KMS-11 (cell line): Measurements from ENCODE around the gene MICAL2.

ENCODE experiments used
- H2AFZ ChIP-seq: fragments of 200-600 bp; sonication (generic); 2 replicates; pipeline ENCODE4 v1.6.1; 2016; ENCODE audit warnings: antibody characterized with exemption, mixed run types, low read depth
- H3K27ac ChIP-seq: fragments of 200-600 bp; sonication (generic); 2 replicates; pipeline ENCODE4 v1.6.1; 2016; ENCODE audit warnings: mild to moderate bottlenecking, mixed run types
- H3K27me3 ChIP-seq: fragments of 200-600 bp; sonication (generic); 2 replicates; pipeline ENCODE4 v1.6.1; 2017; ENCODE audit warnings: mild to moderate bottlenecking, low read depth, mixed run types, moderate library complexity; ENCODE audit not compliant: insufficient read depth
- H3K36me3 ChIP-seq: fragments of 200-600 bp; sonication (generic); 2 replicates; pipeline ENCODE4 v1.6.1; 2017; ENCODE audit warnings: mild to moderate bottlenecking, mixed run types; ENCODE audit not compliant: insufficient read depth
- H3K4me1 ChIP-seq: fragments of 200-600 bp; sonication (generic); 2 replicates; pipeline ENCODE4 v1.6.1; 2016; ENCODE audit warnings: mild to moderate bottlenecking, low read depth, mixed run types; ENCODE audit not compliant: poor library complexity, severe bottlenecking
- H3K4me2 ChIP-seq: fragments of 200-600 bp; sonication (generic); 2 replicates; pipeline ENCODE4 v1.7.0; 2016; ENCODE audit warnings: mild to moderate bottlenecking, mixed run types
- H3K4me3 ChIP-seq: fragments of 200-600 bp; sonication (generic); IDR thresholded peaks from 2 replicates; pipeline ENCODE4 v1.6.1; 2017; ENCODE audit warnings: low read depth, low read length, mixed read lengths; ENCODE audit not compliant: insufficient read depth
- H3K79me2 ChIP-seq: fragments of 200-600 bp; sonication (generic); 2 replicates; pipeline ENCODE4 v1.6.1; 2016; ENCODE audit warnings: low read depth, mixed run types; ENCODE audit not compliant: insufficient read depth
- H3K9ac ChIP-seq: fragments of 200-600 bp; sonication (generic); 2 replicates; pipeline ENCODE4 v1.6.1; 2016; ENCODE audit warnings: mild to moderate bottlenecking, mixed run types
- H4K20me1 ChIP-seq: fragments of 200-600 bp; sonication (generic); 2 replicates; pipeline ENCODE4 v1.6.1; 2016; ENCODE audit warnings: mild to moderate bottlenecking, mixed run types; ENCODE audit not compliant: insufficient read depth
- CTCF ChIP-seq: fragments of 200-600 bp; sonication (generic); conservative IDR thresholded peaks from 2 replicates; pipeline ENCODE4 v1.6.1; 2017; ENCODE audit warnings: low read depth, mild to moderate bottlenecking, antibody characterized with exemption, low read length, moderate library complexity, mixed read lengths

The MICAL2 gene

GRCh38 chr11:12116425-12117032 lies 6.1 kb downstream of the MICAL2 start:
- no peaks in the 10 kb centered on the region for H3K79me2 ChIP-seq
- H4K20me1 ChIP-seq = no peaks in the 10 kb centered on the region
- H3K4me1 ChIP-seq = peaks cover 6% of the 10 kb centered on the region
- no peak overlapping the region for H2AFZ ChIP-seq
- H3K4me2 ChIP-seq = no peak overlapping the region
- no peak overlapping the region for H3K27ac ChIP-seq
- no peaks in the 10 kb centered on the region for H3K36me3 ChIP-seq
- no peak for TF ChIP-seq CTCF
- no peak overlapping the region for H3K9ac ChIP-seq
- no peak overlapping the region for H3K4me3 ChIP-seq
- H3K27me3 ChIP-seq = no peaks in the 10 kb centered on the region

GRCh38 chr11:12117200-12117599 lies 6.8 kb downstream of the MICAL2 start:
- Histone ChIP-seq H4K20me1 (no peaks in the 10 kb centered on the region), H2AFZ (no peak overlapping the region), H3K79me2 (no peaks in the 10 kb centered on the region), H3K4me1 (peaks cover 6% of the 10 kb centered on the region), H3K27me3 (no peaks in the 10 kb centered on the region), H3K27ac (no peak overlapping the region), H3K4me3 (no peak overlapping the region), H3K4me2 (no peak overlapping the region), H3K9ac (no peak overlapping the region), H3K36me3 (no peaks in the 10 kb centered on the region)
- no peak for TF ChIP-seq CTCF

- no peak for TF ChIP-seq CTCF
- H3K79me2 ChIP-seq = no peaks in the 10 kb centered on the region
- H3K9ac ChIP-seq = no peak overlapping the region
- H3K27me3 ChIP-seq = no peaks in the 10 kb centered on the region
- no peak overlapping the region for H3K27ac ChIP-seq
- peaks cover 6% of the 10 kb centered on the region for H3K4me1 ChIP-seq
- H2AFZ ChIP-seq = no peak overlapping the region
- H4K20me1 ChIP-seq = no peaks in the 10 kb centered on the region
- no peaks in the 10 kb centered on the region for H3K36me3 ChIP-seq
- H3K4me3 ChIP-seq = no peak overlapping the region
- no peak overlapping the region for H3K4me2 ChIP-seq
Measured at GRCh38 chr11:12117611-12118010, 7.2 kb downstream of the MICAL2 start.

GRCh38 chr11:12118949-12119348 lies 8.6 kb downstream of the MICAL2 start:
- TF ChIP-seq CTCF = no peak
- Histone ChIP-seq H3K27ac (no peak overlapping the region), H3K4me1 (peaks cover 10% of the 10 kb centered on the region), H4K20me1 (no peaks in the 10 kb centered on the region), H3K4me3 (no peak overlapping the region), H3K9ac (no peak overlapping the region), H3K79me2 (no peaks in the 10 kb centered on the region), H3K36me3 (no peaks in the 10 kb centered on the region), H3K27me3 (no peaks in the 10 kb centered on the region), H3K4me2 (no peak overlapping the region), H2AFZ (no peak overlapping the region)
